Measurements from ENCODE around the gene CCDC34. TPM values are rescaled to one million over a fixed set of nuclear protein-coding genes. Genes with fewer than 3 reads are reported as not detected.

CCDC34 gene
- total and polyA plus RNA-seq, 2 of the 4 experiments (the other 2 are of a cell fraction), result 2.5 to 4.5 TPM

- ATAC-seq (ENCODE audit: low read depth) (no peak; the same call in 1 of the 2 replicates), DNase-seq (no peak)
- Histone ChIP-seq H3K27ac (ENCODE audit: insufficient read depth, low read length) (no peak overlapping the region), H4K20me1 (ENCODE audit: insufficient read depth, low read length) (no peaks in the 10 kb centered on the region), H3K14ac (replicated peaks; ENCODE audit: low read depth, low read length) (no peak overlapping the region), H2AK5ac (ENCODE audit: low read depth, low read length) (no peak overlapping the region), H3K56ac (ENCODE audit: extremely low read depth, insufficient read depth, low read length) (no peak overlapping the region), H2BK20ac (ENCODE audit: low read depth, low read length) (no peak overlapping the region), H4K5ac (ENCODE audit: low read depth, low read length) (no peak overlapping the region), H3K4ac (ENCODE audit: low read depth, low read length) (no peak overlapping the region), H2BK15ac (ENCODE audit: low read depth, low read length) (no peak overlapping the region), H4K91ac (ENCODE audit: insufficient read depth, low read depth, low read length) (no peak overlapping the region), H2BK120ac (ENCODE audit: low read depth, low read length) (no peak overlapping the region), H2AK9ac (replicated peaks; ENCODE audit: low read depth, low read length, poor library complexity) (no peak overlapping the region), H2AFZ (replicated peaks; ENCODE audit: low read length, poor library complexity) (no peak overlapping the region), H3K9me3 (ENCODE audit: control insufficient read depth, insufficient read depth, low read length) (peaks cover 4% of the 10 kb centered on the region; the same call in 1 of the 2 replicates), H3K36me3 (ENCODE audit: control insufficient read depth, insufficient read depth, low read length) (no peaks in the 10 kb centered on the region), H3K4me2 (ENCODE audit: low read depth, low read length) (no peak overlapping the region), H4K8ac (ENCODE audit: low read depth in 2 of 2, low read length in 2 of 2) (no peak overlapping the region), H3K4me3 (ENCODE audit: insufficient read depth, low read depth, low read length) (no peak overlapping the region), H3K4me1 (ENCODE audit: control insufficient read depth, insufficient read depth, low read length) (no peaks in the 10 kb centered on the region), H3K23ac (ENCODE audit: low read depth, low read length) (no peak overlapping the region), H3K27me3 (ENCODE audit: control insufficient read depth, insufficient read depth, low read length) (no peaks in the 10 kb centered on the region), H3K9me1 (ENCODE audit: insufficient read depth, low read length) (no peaks in the 10 kb centered on the region), H3K18ac (ENCODE audit: low read depth, low read length) (no peak overlapping the region), H3K79me1 (ENCODE audit: low read depth in 1 of 2, low read length in 2 of 2) (no peaks in the 10 kb centered on the region), H3K9ac (ENCODE audit: low read depth, low read length) (no peak overlapping the region), H2BK5ac (ENCODE audit: low read depth, low read length, poor library complexity, severe bottlenecking) (no peak overlapping the region)
- CTCF ChIA-PET, result interaction anchor here (0.8 kb wide), 1 partner anchor 12 kb away, joined by 3 read pairs; no protein-coding TSS in a partner anchor
- POLR2A ChIA-PET (ENCODE audit: unreplicated experiment), result no interaction called here
- in situ Hi-C loops (cut with MboI; ENCODE audit: low sequenced_read_pairs) (no loop called here), intact Hi-C loops (cut with micrococcal nuclease) (no loop called here), dilution Hi-C loops (cut with HindIII; ENCODE audit: low sequenced_read_pairs, unreplicated experiment) (no loop called here)
- no TSS peak for BruUV-seq (replicated peaks)
- WGBS, 2 experiments (ENCODE audit: extremely low coverage in 2 of 2, insufficient read length in 1 of 2), result no CpG with 5 or more reads among the region's 5 CpGs
- TF ChIP-seq BHLHE40 (IDR thresholded peaks at IDR 0.05; ENCODE audit: low read depth, low read length), result no peak
- no peak for TF ChIP-seq POLR2A (IDR thresholded peaks at IDR 0.05; ENCODE audit: low read depth, low read length)
- TF ChIP-seq USF2 (IDR thresholded peaks at IDR 0.05; ENCODE audit: low read depth, low read length), result no peak
- no peak for TF ChIP-seq ELK1 (IDR thresholded peaks at IDR 0.05; ENCODE audit: borderline replicate concordance, low read depth, low read length)
- no peak for TF ChIP-seq MAZ (IDR thresholded peaks at IDR 0.05; ENCODE audit: borderline replicate concordance, low read depth, low read length)
- no peak for TF ChIP-seq MAFK (IDR thresholded peaks at IDR 0.05; ENCODE audit: low read depth, low read length)
- no peak for TF ChIP-seq CHD1 (IDR thresholded peaks at IDR 0.05; ENCODE audit: low read depth, low read length)
- TF ChIP-seq FOS (IDR thresholded peaks at IDR 0.05; ENCODE audit: low read depth, low read length), result no peak
- TF ChIP-seq RFX5 (IDR thresholded peaks at IDR 0.05; ENCODE audit: low read depth, low read length), result no peak
- TF ChIP-seq CTCF (conservative IDR thresholded peaks at IDR 0.05; ENCODE audit: low read depth, low read length), result no peak
Measured at GRCh38 chr11:27309046-27309445, 54.0 kb downstream of the CCDC34 start.

All from IMR-90 (cell line).